Right atrium auricular region (tissue), 2 donors: ENCODE measurements around the gene YPEL5. TPM values are rescaled to one million over a fixed set of nuclear protein-coding genes. Genes with fewer than 3 reads are reported as not detected.

Source experiments
- DNase-seq: peaks from one replicate; pipeline ENCODE4 v3.0.0-alpha.2; 2019; ENCODE audit warnings: low spot score
- H3K27ac ChIP-seq, 2 donors: fragments of 200-600 bp; sonication (generic); 1 replicate in 1 of 2; 2 replicates in 1 of 2; pipeline ENCODE4 v1.5.1; 2016 to 2019
- H3K27me3 ChIP-seq, 2 donors: fragments of 200-600 bp; sonication (generic); one replicate each; pipeline versions ENCODE4 v1.5.1 to v1.6.0; 2017 to 2019
- H3K36me3 ChIP-seq: fragments of 200-600 bp; sonication (generic); one replicate; pipeline ENCODE4 v1.5.1; 2016
- H3K4me1 ChIP-seq, 2 donors: fragments of 200-600 bp; sonication (generic); one replicate each; pipeline versions ENCODE4 v1.5.1 to v1.6.0; 2017 to 2019
- H3K4me3 ChIP-seq, 2 donors: fragments of 200-600 bp; sonication (generic); 1 replicate in 1 of 2; 2 replicates in 1 of 2; pipeline ENCODE4 v1.5.1; 2017 to 2019; ENCODE audit warnings: mild to moderate bottlenecking in 1 of 2, moderate library complexity in 1 of 2
- H3K9me3 ChIP-seq, 2 donors: fragments of 200-600 bp; sonication (generic); one replicate each; pipeline ENCODE4 v1.5.1; 2019
- total RNA-seq, 2 donors: library from RNA; depleted of rRNA; stranded (reverse); fragments of >200 nt; gene quantifications; one replicate each; pipeline ENCODE4 v1.1.0, GENCODE V29; 2016
- TF ChIP-seq, protein P1 (sequence below), 2 donors: fragments of 200-600 bp; sonication (generic); IDR thresholded peaks; one replicate each; pipeline ENCODE4 v1.5.1; 2019; ENCODE audit warnings: antibody characterized with exemption in 2 of 2

The YPEL5 gene
- total RNA-seq, 2 donors from 2014 or later = 36.3 to 45.5 TPM

DNA sequence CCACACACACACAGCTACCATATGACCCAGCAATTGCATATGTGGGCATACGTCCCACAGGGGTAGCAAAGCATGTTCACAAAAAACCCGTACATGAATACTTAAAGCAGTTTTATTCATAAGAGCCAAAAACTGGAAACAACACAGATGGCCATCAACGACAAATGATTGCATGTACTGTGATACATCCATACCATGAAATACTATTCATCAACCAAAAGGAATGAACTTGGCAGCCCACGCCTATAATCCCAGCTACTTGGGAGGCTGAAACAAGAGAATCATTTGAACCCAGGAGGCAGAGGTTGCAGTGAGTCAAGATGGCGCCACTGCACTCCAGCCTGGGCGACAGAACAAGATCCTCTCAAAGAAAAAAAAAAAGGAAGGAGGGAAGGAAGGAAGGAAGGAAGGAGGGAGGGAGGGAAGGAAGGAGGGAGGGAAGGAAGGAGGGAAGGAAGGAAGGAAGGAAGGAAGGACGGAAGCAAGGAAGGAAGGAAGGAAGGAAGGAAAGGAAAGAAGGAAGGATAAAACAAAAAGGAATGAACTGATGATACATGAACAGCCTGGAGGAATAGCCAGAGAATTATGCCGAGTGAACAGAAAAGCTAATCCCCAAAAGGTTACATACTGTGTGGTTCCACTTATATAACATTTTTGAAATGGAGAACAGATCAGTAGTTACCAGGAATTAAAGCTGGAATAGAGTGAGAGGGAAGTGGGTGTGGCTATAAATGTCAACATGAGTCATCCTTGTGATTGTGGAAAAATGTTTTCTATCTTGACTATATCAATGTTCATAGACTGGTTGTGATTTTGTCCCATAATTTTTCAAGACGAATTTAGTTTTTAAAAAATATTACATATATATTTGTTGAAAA, 19.6 kb upstream of the YPEL5 start:
- H3K4me1 ChIP-seq = no peaks in the 10 kb centered on the region
- H3K27ac ChIP-seq = no peak overlapping the region
- no peak overlapping the region for H3K4me3 ChIP-seq
- TF ChIP-seq, protein P1, sequence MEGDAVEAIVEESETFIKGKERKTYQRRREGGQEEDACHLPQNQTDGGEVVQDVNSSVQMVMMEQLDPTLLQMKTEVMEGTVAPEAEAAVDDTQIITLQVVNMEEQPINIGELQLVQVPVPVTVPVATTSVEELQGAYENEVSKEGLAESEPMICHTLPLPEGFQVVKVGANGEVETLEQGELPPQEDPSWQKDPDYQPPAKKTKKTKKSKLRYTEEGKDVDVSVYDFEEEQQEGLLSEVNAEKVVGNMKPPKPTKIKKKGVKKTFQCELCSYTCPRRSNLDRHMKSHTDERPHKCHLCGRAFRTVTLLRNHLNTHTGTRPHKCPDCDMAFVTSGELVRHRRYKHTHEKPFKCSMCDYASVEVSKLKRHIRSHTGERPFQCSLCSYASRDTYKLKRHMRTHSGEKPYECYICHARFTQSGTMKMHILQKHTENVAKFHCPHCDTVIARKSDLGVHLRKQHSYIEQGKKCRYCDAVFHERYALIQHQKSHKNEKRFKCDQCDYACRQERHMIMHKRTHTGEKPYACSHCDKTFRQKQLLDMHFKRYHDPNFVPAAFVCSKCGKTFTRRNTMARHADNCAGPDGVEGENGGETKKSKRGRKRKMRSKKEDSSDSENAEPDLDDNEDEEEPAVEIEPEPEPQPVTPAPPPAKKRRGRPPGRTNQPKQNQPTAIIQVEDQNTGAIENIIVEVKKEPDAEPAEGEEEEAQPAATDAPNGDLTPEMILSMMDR (IDR thresholded peaks at IDR 0.05) = no peak
- H3K36me3 ChIP-seq = no peaks in the 10 kb centered on the region
- no peak for DNase-seq
- no peaks in the 10 kb centered on the region for H3K27me3 ChIP-seq
- H3K9me3 ChIP-seq = no peaks in the 10 kb centered on the region

DNA sequence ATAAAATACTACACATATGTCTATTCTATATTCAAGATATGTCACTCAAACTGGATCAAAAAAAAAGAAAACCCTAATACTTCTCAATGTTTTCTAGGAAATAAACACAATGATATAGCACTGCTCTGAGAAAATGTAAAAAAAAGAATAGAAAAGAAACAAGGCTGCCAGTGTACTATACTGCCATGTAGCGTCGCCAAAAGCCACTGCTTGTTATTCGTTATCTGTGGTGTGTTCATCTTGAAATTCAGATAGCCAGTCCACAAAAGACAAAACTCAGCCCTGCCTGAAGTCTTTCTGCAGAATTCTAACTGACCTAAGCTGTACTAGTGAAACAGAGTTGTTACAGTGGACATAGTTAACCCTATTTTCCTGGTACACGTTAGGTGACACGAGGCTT, 12.2 kb upstream of the YPEL5 start:
- DNase-seq = no peak
- no peak overlapping the region for H3K27ac ChIP-seq
- H3K9me3 ChIP-seq = no peaks in the 10 kb centered on the region
- TF ChIP-seq, protein P1 (IDR thresholded peaks at IDR 0.05) = no peak
- H3K36me3 ChIP-seq = no peaks in the 10 kb centered on the region
- no peak overlapping the region for H3K4me3 ChIP-seq
- no peaks in the 10 kb centered on the region for H3K27me3 ChIP-seq
- no peaks in the 10 kb centered on the region for H3K4me1 ChIP-seq

DNA sequence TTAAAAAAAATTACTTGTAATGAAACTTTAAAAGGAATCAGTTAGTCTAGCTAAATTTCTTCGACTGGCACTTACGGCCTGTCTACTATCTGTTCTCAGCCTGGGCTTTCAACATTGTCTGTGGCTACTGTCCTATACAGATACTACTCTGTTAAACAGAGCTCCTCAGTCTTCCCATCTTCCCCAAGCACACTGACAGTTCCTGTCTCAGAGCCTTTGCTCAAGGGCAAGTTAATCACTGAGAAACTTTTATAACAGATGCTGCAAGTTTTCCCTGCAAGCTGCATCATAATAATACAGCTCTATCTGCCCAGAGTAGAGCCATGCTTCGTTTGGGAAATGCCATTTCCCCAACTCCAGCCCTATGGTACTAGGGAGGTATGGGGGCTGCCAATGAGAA, 11.3 kb upstream of the YPEL5 start:
- H3K4me3 ChIP-seq = no peak overlapping the region
- no peaks in the 10 kb centered on the region for H3K4me1 ChIP-seq
- H3K27me3 ChIP-seq = no peaks in the 10 kb centered on the region
- H3K27ac ChIP-seq = no peak overlapping the region
- DNase-seq = no peak
- TF ChIP-seq, protein P1 (IDR thresholded peaks at IDR 0.05) = no peak
- no peaks in the 10 kb centered on the region for H3K9me3 ChIP-seq
- H3K36me3 ChIP-seq = no peaks in the 10 kb centered on the region

DNA sequence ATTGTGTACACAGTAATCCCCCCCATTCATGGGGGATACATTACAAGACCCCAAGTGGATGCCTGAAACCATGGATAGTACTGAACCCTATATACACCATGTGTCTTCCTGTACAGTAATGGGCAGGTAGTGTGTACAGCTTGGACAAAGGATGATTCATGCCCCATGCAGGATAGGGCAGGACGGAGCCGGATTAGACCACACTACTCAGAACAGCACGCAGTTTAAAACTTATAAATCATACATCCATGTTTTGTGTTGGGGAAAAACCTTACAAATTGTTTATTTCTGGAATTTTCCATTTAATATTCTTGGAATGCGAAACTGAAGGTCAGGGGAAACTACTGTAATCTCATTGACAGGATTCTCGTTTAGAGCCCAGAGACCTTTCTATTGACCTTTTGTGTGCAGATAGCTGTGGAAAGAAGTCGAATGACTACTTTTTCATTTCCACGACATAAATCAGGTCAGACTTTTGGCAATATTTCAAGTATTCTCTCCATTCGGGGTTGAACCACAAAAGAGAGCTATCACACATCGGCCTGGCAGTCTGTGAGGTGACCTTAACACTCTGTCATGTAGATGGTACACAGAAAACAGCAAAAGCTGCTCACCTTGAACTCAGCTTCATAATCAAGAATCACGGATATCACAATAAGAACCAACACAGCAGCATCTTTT, 9.9 kb upstream of the YPEL5 start:
- Histone ChIP-seq H3K36me3 (no peaks in the 10 kb centered on the region), H3K4me3 (no peak overlapping the region), H3K27ac (no peak overlapping the region), H3K27me3 (no peaks in the 10 kb centered on the region), H3K4me1 (no peaks in the 10 kb centered on the region), H3K9me3 (no peaks in the 10 kb centered on the region)
- TF ChIP-seq, protein P1 (IDR thresholded peaks at IDR 0.05) = no peak
- no peak for DNase-seq

DNA sequence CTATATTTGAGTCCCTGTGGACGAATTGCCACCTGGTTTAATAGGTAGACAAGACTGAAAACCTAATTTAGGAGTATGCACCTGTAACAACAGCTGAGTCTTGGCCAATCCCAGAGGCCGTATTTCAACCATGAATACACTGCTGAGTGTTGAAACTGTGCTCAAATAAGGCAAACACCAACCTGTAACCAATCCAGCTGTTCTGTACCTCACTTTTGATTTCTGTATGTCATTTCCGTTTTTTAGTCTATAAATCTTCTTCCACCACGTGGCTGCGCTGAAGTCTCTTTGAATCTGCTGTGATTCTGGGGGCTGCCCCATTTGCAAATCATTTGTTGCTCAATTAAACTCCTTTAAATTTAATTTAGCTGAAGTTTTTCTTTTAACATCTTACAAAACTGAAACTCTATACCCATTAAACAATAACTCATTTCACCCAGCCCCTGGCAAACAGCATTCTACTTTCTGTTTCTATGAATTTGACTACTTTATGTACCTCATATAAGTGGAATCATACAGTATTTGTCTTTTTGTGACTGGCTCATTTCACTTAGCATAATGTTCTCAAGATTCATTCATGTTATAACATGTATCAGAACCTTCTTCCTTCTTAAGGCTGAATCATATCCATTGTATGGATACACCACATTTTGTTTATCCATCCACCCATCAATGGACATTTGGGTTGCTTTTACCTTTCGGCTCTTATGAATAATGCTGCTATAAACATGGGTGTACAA, 7.5 kb upstream of the YPEL5 start:
- Histone ChIP-seq H3K36me3 (no peaks in the 10 kb centered on the region), H3K27ac (no peak overlapping the region), H3K4me1 (no peaks in the 10 kb centered on the region), H3K9me3 (no peaks in the 10 kb centered on the region), H3K4me3 (no peak overlapping the region), H3K27me3 (no peaks in the 10 kb centered on the region)
- TF ChIP-seq, protein P1 (IDR thresholded peaks at IDR 0.05) = no peak
- DNase-seq = no peak
